Hematopoietic multipotent progenitor cell treated with erythropoietin and hydrocortisone succinate and interleukin-3 and kit ligand, for 4 days (in vitro differentiated cells): ENCODE results near the gene MRPL32.

Experiments
- DNase-seq: peaks from one replicate; pipeline ENCODE4 v3.0.0-alpha.2; 2015

MRPL32 gene

DNA sequence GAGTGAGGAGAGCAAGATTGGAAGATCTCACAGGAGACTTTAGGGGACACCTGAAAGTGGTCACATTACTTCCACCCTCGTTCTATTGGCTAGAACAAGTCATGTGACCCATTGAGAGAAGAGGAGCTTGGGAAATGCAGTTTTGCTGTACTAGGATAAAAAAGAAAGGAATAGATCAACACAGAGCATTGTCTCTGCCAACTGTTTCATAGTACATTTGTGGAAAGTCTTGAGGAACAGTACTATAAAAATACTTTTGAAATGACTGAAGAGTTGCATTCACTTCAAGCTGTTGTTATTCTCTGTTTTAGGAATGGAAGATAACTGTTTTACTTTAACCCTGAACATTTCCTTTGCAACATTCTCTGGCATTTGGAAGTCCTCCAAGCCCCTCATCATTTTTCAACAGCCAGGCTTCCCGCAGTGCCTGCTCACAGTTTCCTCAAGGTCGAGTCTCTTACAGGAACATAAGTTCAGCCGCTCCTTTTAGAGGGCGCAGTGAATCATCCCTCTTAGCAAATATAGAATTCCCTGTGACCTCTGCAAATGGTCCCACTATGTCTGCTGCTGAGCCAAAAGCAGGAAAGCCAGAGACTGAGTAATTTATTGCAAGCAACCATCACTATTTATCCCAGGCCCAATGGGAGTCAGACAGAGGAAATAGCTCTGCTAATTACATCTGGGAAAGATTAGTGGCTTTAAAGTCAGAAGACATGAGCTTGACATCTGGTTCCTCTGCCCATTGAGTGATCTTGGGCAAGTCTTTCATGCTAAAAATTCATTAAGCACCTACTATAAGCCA, 40.7 kb downstream of the MRPL32 start:
- no peak for DNase-seq

DNA sequence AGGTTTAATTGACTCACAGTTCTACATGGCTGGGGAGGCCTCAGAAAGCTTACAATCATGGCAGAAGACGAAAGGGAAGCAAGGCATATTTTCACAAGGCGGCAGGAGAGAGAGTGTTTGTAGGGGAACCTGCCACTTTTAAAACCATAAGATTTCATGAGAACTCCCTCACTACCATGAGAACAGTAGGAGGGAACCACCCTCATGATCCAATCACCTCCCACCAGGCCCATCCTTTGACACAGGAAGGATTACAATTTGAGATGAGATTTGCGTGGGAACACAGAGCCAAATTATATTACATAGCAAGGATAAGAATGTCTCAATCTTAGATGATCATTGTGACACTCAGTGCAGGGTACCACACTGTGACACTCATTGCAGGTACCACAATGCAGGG, 44.2 kb downstream of the MRPL32 start:
- DNase-seq, result no peak

- no peak for DNase-seq
Observed at GRCh38 chr7:42978496-42978895, 46.3 kb downstream of the MRPL32 start.

- DNase-seq, result no peak
Observed at GRCh38 chr7:42980084-42980483, 47.9 kb downstream of the MRPL32 start.

DNA sequence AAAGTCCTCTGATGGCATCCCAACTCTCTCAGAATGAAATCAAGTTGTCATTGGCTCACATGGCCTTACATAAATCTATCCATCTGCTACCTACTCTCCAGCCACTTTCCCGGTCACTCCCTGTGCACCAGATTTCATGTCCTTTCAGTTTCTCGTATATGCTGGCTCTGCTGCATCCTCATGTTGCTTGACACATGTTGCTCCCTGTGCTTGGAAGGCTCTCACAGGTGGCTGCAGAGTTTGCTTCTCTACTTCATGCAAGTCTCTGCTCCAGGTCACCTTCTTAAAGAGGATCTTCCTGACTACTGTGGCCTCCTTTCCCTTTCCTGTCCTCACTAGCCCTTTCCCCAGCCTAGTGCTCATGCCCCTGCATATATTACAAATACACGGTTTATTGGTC, 48.3 kb downstream of the MRPL32 start:
- no peak for DNase-seq

DNA sequence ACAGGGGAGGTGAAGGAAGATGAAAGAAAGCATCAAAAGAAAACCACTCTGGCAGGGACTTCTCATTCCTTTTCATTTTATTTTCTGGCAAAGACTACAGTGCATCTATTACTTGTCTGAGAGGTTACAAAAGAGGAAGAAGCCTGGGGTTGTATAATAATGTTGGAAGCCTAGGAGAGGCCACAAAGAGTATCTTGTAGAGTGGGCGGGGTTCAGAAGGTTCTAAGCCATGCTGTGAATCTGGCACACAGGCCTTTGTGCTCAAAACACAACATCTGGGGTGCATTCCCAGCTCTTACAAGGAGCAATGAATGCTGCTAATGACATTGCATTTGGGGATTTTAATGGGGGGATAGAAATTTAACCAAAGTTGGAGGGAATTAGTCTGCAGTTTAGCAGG, 49.4 kb downstream of the MRPL32 start:
- DNase-seq, result peak; percentile 20

- DNase-seq, result no peak
Observed at GRCh38 chr7:42982604-42983115, 50.5 kb downstream of the MRPL32 start.

GRCh38 chr7:42984137-42984536, 52.0 kb downstream of the MRPL32 start:
- no peak for DNase-seq

GRCh38 chr7:42986213-42986612, 54.0 kb downstream of the MRPL32 start:
- no peak for DNase-seq

DNA sequence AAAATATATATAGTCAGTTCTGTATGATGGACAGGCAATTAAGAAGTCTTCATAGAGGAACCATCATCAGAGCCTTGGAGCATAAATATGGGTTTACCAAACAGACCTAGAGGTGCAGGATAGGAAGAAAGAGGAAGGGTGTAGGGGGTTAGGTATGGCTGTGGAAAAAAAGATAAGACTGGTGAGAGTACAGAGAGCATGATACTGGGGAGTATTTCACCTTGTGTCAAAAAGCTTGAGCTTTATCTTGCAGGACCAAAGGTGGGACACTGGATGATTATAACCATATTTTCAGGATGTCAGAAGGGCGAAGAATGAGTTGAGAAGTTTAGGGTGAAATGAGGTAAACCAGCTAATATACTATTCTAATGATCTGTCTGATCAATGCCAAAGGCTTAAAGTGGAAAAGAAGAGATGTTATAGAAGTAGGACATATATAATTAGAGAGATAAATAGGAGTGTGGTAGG, 54.6 kb downstream of the MRPL32 start:
- DNase-seq, result peak; percentile 5
